Central memory CD8-positive, alpha-beta T cell (primary cell): ENCODE data around the gene NFIC.
A peak's percentile ranks its signal among the peaks of the same experiment; 100 is the strongest.

ENCODE experiments used
- ATAC-seq: fragments of 150-1000 bp; cut with Tn5 transposase; replicated peaks from 2 replicates; pipeline ENCODE4 v1.10.0; 2022; ENCODE audit warnings: mild to moderate bottlenecking, moderate FRiP score, moderate number of reproducible peaks; ENCODE audit not compliant: poor library complexity, severe bottlenecking; ENCODE audit errors: extremely low read depth
- DNase-seq, 2 donors: peaks; one replicate each; pipeline ENCODE4 v3.0.0; 2021; ENCODE audit warnings: low spot score in 2 of 2
- H3K27ac Mint-ChIP-seq: one replicate; pipeline ENCODE4 v1.8.0; 2022; ENCODE audit warnings: low read depth, mild to moderate bottlenecking, moderate library complexity, mixed read lengths
- H3K27me3 Mint-ChIP-seq: one replicate; pipeline ENCODE4 v1.8.0; 2022; ENCODE audit warnings: mixed read lengths
- H3K36me3 Mint-ChIP-seq: one replicate; pipeline ENCODE4 v1.8.0; 2022; ENCODE audit warnings: mild to moderate bottlenecking, moderate library complexity, mixed read lengths; ENCODE audit not compliant: insufficient read depth
- H3K4me1 Mint-ChIP-seq: one replicate; pipeline ENCODE4 v1.8.0; 2022; ENCODE audit warnings: mixed read lengths
- H3K4me3 Mint-ChIP-seq: one replicate; pipeline ENCODE4 v1.8.0; 2022; ENCODE audit warnings: mild to moderate bottlenecking, moderate library complexity, mixed read lengths
- H3K9me3 Mint-ChIP-seq: one replicate; pipeline ENCODE4 v1.8.0; 2022; ENCODE audit warnings: mixed read lengths

Gene NFIC

GRCh38 chr19:3366753-3367627, 607 bp downstream of the NFIC start:
- peak overlapping the region; percentile 65 for H3K27ac Mint-ChIP-seq
- no peaks in the 10 kb centered on the region for H3K9me3 Mint-ChIP-seq
- ATAC-seq (no peak), DNase-seq (no peak)
- no peaks in the 10 kb centered on the region for H3K27me3 Mint-ChIP-seq
- H3K4me1 Mint-ChIP-seq: peaks cover 42% of the 10 kb centered on the region
- peak overlapping the region; percentile 72 for H3K4me3 Mint-ChIP-seq
- H3K36me3 Mint-ChIP-seq: peaks cover 10% of the 10 kb centered on the region

- DNase-seq: no peak
These were observed 1.5 kb downstream of the NFIC start for GRCh38 chr19:3367628-3368440.

GRCh38 chr19:3368441-3368795, 2.0 kb downstream of the NFIC start:
- H3K27ac Mint-ChIP-seq: no peak overlapping the region
- ATAC-seq (no peak), DNase-seq (no peak)
- no peaks in the 10 kb centered on the region for H3K9me3 Mint-ChIP-seq
- peak overlapping the region; percentile 27 for H3K4me3 Mint-ChIP-seq
- H3K27me3 Mint-ChIP-seq: no peaks in the 10 kb centered on the region
- peaks cover 36% of the 10 kb centered on the region for H3K4me1 Mint-ChIP-seq
- H3K36me3 Mint-ChIP-seq: peaks cover 7% of the 10 kb centered on the region

More at GRCh38 chr19:3367628-3368440, 1.5 kb downstream of the NFIC start:
- Mint-ChIP-seq H3K4me1 (peaks cover 36% of the 10 kb centered on the region), H3K9me3 (no peaks in the 10 kb centered on the region), H3K36me3 (peaks cover 9% of the 10 kb centered on the region), H3K4me3 (peak overlapping the region; percentile 72), H3K27ac (no peak overlapping the region), H3K27me3 (no peaks in the 10 kb centered on the region)
- ATAC-seq: no peak

GRCh38 chr19:3368848-3369336, 2.5 kb downstream of the NFIC start:
- Mint-ChIP-seq H3K36me3 (peaks cover 6% of the 10 kb centered on the region), H3K4me1 (peaks cover 36% of the 10 kb centered on the region), H3K27me3 (no peaks in the 10 kb centered on the region), H3K27ac (peak overlapping the region; percentile 24), H3K4me3 (peak overlapping the region; percentile 27), H3K9me3 (no peaks in the 10 kb centered on the region)
- ATAC-seq (no peak), DNase-seq (no peak)

GRCh38 chr19:3369337-3370213, 3.2 kb downstream of the NFIC start:
- H3K4me1 Mint-ChIP-seq: peaks cover 36% of the 10 kb centered on the region
- ATAC-seq (no peak), DNase-seq (no peak)

GRCh38 chr19:3370214-3370720, 3.9 kb downstream of the NFIC start:
- ATAC-seq (no peak), DNase-seq (no peak)
- Mint-ChIP-seq H3K36me3 (peaks cover 6% of the 10 kb centered on the region), H3K4me3 (no peak overlapping the region), H3K9me3 (no peaks in the 10 kb centered on the region), H3K27me3 (no peaks in the 10 kb centered on the region), H3K4me1 (peaks cover 32% of the 10 kb centered on the region), H3K27ac (peak overlapping the region; percentile 72)

More at GRCh38 chr19:3369337-3370213, 3.2 kb downstream of the NFIC start:
- peak overlapping the region; percentile 72 for H3K27ac Mint-ChIP-seq
- peaks cover 6% of the 10 kb centered on the region for H3K36me3 Mint-ChIP-seq
- no peaks in the 10 kb centered on the region for H3K27me3 Mint-ChIP-seq
- H3K4me3 Mint-ChIP-seq: peak overlapping the region; percentile 27
- H3K9me3 Mint-ChIP-seq: no peaks in the 10 kb centered on the region

- Mint-ChIP-seq H3K4me3 (no peak overlapping the region), H3K9me3 (no peaks in the 10 kb centered on the region), H3K27ac (peak overlapping the region; percentile 72), H3K36me3 (peaks cover 4% of the 10 kb centered on the region), H3K27me3 (no peaks in the 10 kb centered on the region), H3K4me1 (peaks cover 28% of the 10 kb centered on the region)
- DNase-seq (no peak), ATAC-seq (no peak)
These were observed 4.6 kb downstream of the NFIC start for GRCh38 chr19:3370728-3371591.

- Mint-ChIP-seq H3K9me3 (no peaks in the 10 kb centered on the region), H3K27ac (no peak overlapping the region), H3K36me3 (peaks cover 4% of the 10 kb centered on the region), H3K27me3 (no peaks in the 10 kb centered on the region), H3K4me1 (peaks cover 28% of the 10 kb centered on the region), H3K4me3 (no peak overlapping the region)
- ATAC-seq: no peak
- DNase-seq: no peak
These were observed 6.0 kb downstream of the NFIC start for GRCh38 chr19:3372413-3372812.

- H3K36me3 Mint-ChIP-seq: peaks cover 4% of the 10 kb centered on the region
- ATAC-seq (no peak), DNase-seq (no peak)
- no peak overlapping the region for H3K27ac Mint-ChIP-seq
- H3K27me3 Mint-ChIP-seq: no peaks in the 10 kb centered on the region
- H3K4me3 Mint-ChIP-seq: no peak overlapping the region
- no peaks in the 10 kb centered on the region for H3K9me3 Mint-ChIP-seq
- peaks cover 23% of the 10 kb centered on the region for H3K4me1 Mint-ChIP-seq
These were observed 7.6 kb downstream of the NFIC start for GRCh38 chr19:3373971-3374368.

GRCh38 chr19:3374369-3375112, 8.2 kb downstream of the NFIC start:
- ATAC-seq: no peak
- peaks cover 4% of the 10 kb centered on the region for H3K36me3 Mint-ChIP-seq
- H3K4me3 Mint-ChIP-seq: no peak overlapping the region
- no peak overlapping the region for H3K27ac Mint-ChIP-seq
- H3K9me3 Mint-ChIP-seq: no peaks in the 10 kb centered on the region
- H3K27me3 Mint-ChIP-seq: no peaks in the 10 kb centered on the region
- H3K4me1 Mint-ChIP-seq: peaks cover 19% of the 10 kb centered on the region
- no peak for DNase-seq
